Measurements from ENCODE around the gene DENND2D.

DENND2D gene

GRCh38 chr1:111139956-111140679, 60.3 kb downstream of the DENND2D start, which contains the start of the genes CEPT1 and DRAM2:
CEPT1 (plus strand) TSS chr1:111140223; CDS start chr1:111147715, 7,492 bp downstream.
DRAM2 (minus strand) TSS chr1:111140093; CDS start chr1:111131554, 8,539 bp downstream.
- in situ Hi-C loops (cut with MboI; ENCODE audit: low sequenced_read_pairs) = no loop called here

- in situ Hi-C loops (cut with MboI; ENCODE audit: low sequenced_read_pairs) = no loop called here
These were observed 61.0 kb downstream of the DENND2D start for GRCh38 chr1:111139324-111139955.

Measured in HL-60/S4 treated with retinoic acid at 250 ng/mL for 4 days and 3 days (cell line).